Common myeloid progenitor, CD34-positive (primary cell): ENCODE results near the gene PRRT2.
"Not testable (repeated sequence)": the region's sequence is repeated elsewhere in the genome, so short reads cannot be mapped to it uniquely, and the experiment has no call there.

Experiments
- CTCF ChIA-PET: fragments of 350-600 bp; sonication (Branson Sonifier 250); formaldehyde crosslinking; loops from one replicate; lab custom pipeline; 2021; ENCODE audit warnings: antibody characterized with exemption; lab: Charles Lee
- POLR2A ChIA-PET: fragments of 350-600 bp; sonication (Branson Sonifier 250); formaldehyde crosslinking; loops from one replicate; lab custom pipeline; 2021; ENCODE audit warnings: antibody characterized with exemption; lab: Charles Lee
- DNase-seq, 3 donors: peaks; one replicate each; pipeline versions ENCODE4 v3.0.0 to v3.0.0-alpha.2; 2013
- H3K27ac ChIP-seq, 2 experiments: 1 replicate in 1 of 2; 2 replicates in 1 of 2; pipeline ENCODE4 v1.7.0; 2013; ENCODE audit warnings: inconsistent platforms in 2 of 2, low read length in 2 of 2, mild to moderate bottlenecking in 2 of 2, low read depth in 1 of 2, moderate library complexity in 1 of 2; ENCODE audit not compliant: severe bottlenecking in 2 of 2, insufficient read depth in 1 of 2, poor library complexity in 1 of 2
- H3K27me3 ChIP-seq, 5 experiments: replicated peaks in 2 of 5; 1 replicate in 3 of 5; 2 replicates in 2 of 5; pipeline versions ENCODE4 v1.6.1 to v1.7.0; 2013; ENCODE audit warnings: low read length in 4 of 5, mild to moderate bottlenecking in 2 of 5, moderate library complexity in 2 of 5, inconsistent platforms in 1 of 5; ENCODE audit not compliant: insufficient read depth in 5 of 5, control insufficient read depth in 4 of 5
- H3K36me3 ChIP-seq, 4 experiments: 1 replicate in 2 of 4; 2 replicates in 2 of 4; pipeline versions ENCODE4 v1.6.1 to v1.7.0; 2013; ENCODE audit warnings: low read length in 3 of 4, control low read depth in 1 of 4, mild to moderate bottlenecking in 1 of 4; ENCODE audit not compliant: control insufficient read depth in 4 of 4, insufficient read depth in 4 of 4
- H3K4me1 ChIP-seq, 4 experiments: 1 replicate in 3 of 4; 2 replicates in 1 of 4; pipeline versions ENCODE4 v1.6.1 to v1.7.1; 2013; ENCODE audit warnings: low read length in 3 of 4, mild to moderate bottlenecking in 3 of 4, control low read depth in 1 of 4, inconsistent platforms in 1 of 4, moderate library complexity in 1 of 4; ENCODE audit not compliant: control insufficient read depth in 4 of 4, insufficient read depth in 4 of 4; ENCODE audit errors: control extremely low read depth in 1 of 4
- H3K4me3 ChIP-seq, 7 experiments: 1 replicate in 4 of 7; 2 replicates in 3 of 7; pipeline versions ENCODE4 v1.5.1 to v1.7.0; 2013; ENCODE audit warnings: mild to moderate bottlenecking in 7 of 7, low read length in 6 of 7, moderate library complexity in 6 of 7, inconsistent platforms in 2 of 7, low read depth in 2 of 7, control low read depth in 1 of 7; ENCODE audit not compliant: insufficient read depth in 4 of 7, control insufficient read depth in 1 of 7; ENCODE audit errors: extremely low read depth in 1 of 7
- H3K9me3 ChIP-seq, 5 experiments: 1 replicate in 4 of 5; 2 replicates in 1 of 5; pipeline versions ENCODE4 v1.6.1 to v1.7.1; 2013; ENCODE audit warnings: low read length in 4 of 5, mild to moderate bottlenecking in 2 of 5, inconsistent platforms in 1 of 5, low read depth in 1 of 5, moderate library complexity in 1 of 5; ENCODE audit not compliant: control insufficient read depth in 4 of 5, insufficient read depth in 2 of 5; ENCODE audit errors: control extremely low read depth in 1 of 5
- WGBS: methylation state at CpG from one replicate; pipeline ENCODE4 v1.1.5; 2013; ENCODE audit not compliant: insufficient coverage; 5-methylcytosine and 5-hydroxymethylcytosine counted together

PRRT2 gene

DNA sequence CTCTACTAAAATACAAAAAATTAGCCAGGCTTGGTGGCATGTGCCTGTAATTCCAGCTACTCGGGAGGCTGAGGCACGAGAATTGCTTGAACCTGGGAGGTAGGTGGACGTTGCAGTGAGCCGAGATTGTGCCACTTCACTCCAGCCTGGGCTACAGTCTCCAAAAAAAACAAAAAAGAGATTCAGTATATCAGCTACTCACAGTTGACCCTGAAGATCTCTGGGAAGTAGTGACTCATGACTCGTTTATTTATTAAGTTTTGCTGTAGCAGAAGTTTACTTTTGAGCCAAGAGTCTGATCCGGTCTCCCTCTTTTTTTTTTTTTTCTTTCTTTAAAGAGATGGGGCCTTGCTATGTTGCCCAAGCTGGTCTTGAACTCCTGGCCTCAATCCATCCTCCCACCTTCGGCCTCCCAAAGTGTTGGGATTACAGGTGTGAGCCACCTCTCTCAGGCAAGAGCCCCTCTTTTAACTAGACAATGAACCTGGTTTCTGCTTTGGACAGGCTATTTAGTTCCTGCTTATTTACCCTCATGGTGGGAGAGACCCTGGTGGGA lies 12.7 kb downstream of the PRRT2 start:
- no peaks in the 10 kb centered on the region for H3K27me3 ChIP-seq
- peak in 2 of 3 donors; percentile 26 to 35 for DNase-seq
- ChIA-PET CTCF (interaction anchor here (1.0 kb wide), 1 partner anchor 9 kb away, joined by 3 read pairs; the partner anchor contains the start of gene PAGR1), POLR2A (interaction anchor here (0.6 kb wide), 1 partner anchor 76 kb away, joined by 4 read pairs; no protein-coding TSS in a partner anchor)
- peaks cover 13 to 55% (median 45%) of the 10 kb centered on the region in 4 experiments for H3K4me1 ChIP-seq
- no peak overlapping the region for H3K27ac ChIP-seq
- no peaks in the 10 kb centered on the region for H3K9me3 ChIP-seq
- H3K4me3 ChIP-seq: no peak overlapping the region
- H3K36me3 ChIP-seq: peaks cover 0 to 4% (median under 1%) of the 10 kb centered on the region in 4 experiments
- WGBS: 100% methylated on average over 1 of the region's 7 CpGs

GRCh38 chr16:29825145-29826044 lies 13.4 kb downstream of the PRRT2 start:
- H3K4me3 ChIP-seq: no peak overlapping the region
- H3K27me3 ChIP-seq: no peaks in the 10 kb centered on the region
- 47% methylated on average over 10 of the region's 10 CpGs for WGBS
- H3K4me1 ChIP-seq: peaks cover 9 to 48% (median 38%) of the 10 kb centered on the region in 4 experiments
- H3K9me3 ChIP-seq: no peaks in the 10 kb centered on the region
- H3K36me3 ChIP-seq: peaks cover 0 to 3% (median under 1%) of the 10 kb centered on the region in 4 experiments
- ChIA-PET CTCF (interaction anchor here (0.9 to 1.5 kb wide), 3 partner anchors 23 to 126 kb away, joined by 3 to 6 read pairs (median 3); no protein-coding TSS in a partner anchor), POLR2A (no interaction called here)
- peak in 2 of 3 donors; percentile 42 to 64 for DNase-seq
- H3K27ac ChIP-seq: no peak overlapping the region

DNA sequence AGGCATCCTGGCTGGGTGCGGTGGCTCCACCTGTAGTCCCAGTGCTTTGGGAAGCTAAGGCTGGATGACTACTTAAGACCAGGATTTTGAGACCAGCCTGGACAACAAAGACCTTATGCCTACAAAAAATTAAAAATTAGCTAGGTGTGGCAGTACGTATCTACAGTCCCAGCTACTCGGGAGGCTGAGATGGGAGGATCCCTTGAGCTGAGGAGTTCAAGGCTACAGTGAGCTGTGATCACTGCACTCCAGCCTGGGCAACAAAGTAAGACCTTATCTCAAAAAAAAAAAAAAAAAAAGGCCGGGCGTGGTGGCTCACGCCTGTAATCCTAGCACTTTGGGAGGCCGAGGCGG lies 14.3 kb downstream of the PRRT2 start:
- no peaks in the 10 kb centered on the region for H3K27me3 ChIP-seq
- H3K4me3 ChIP-seq: no peak overlapping the region
- no peaks in the 10 kb centered on the region for H3K9me3 ChIP-seq
- POLR2A ChIA-PET: no interaction called here
- peaks cover 9 to 39% (median 29%) of the 10 kb centered on the region in 4 experiments for H3K4me1 ChIP-seq
- no peak for DNase-seq
- CTCF ChIA-PET: interaction anchor here (0.9 to 1.5 kb wide), 4 partner anchors 22 to 206 kb away, joined by 3 to 6 read pairs (median 3); no protein-coding TSS in a partner anchor
- WGBS: 100% methylated on average over 1 of the region's 8 CpGs
- peaks cover 0 to 9% (median 2%) of the 10 kb centered on the region in 4 experiments for H3K36me3 ChIP-seq
- H3K27ac ChIP-seq: no peak overlapping the region

GRCh38 chr16:29830774-29831173 lies 18.8 kb downstream of the PRRT2 start:
- DNase-seq: no peak
- peaks cover 0 to under 1% (median under 1%) of the 10 kb centered on the region in 4 experiments for H3K4me1 ChIP-seq
- ChIA-PET CTCF (no interaction called here), POLR2A (no interaction called here)
- no peak overlapping the region for H3K4me3 ChIP-seq
- no peak overlapping the region for H3K27ac ChIP-seq
- H3K27me3 ChIP-seq: no peaks in the 10 kb centered on the region
- WGBS: 95% methylated on average over 9 of the region's 11 CpGs
- H3K36me3 ChIP-seq: peaks cover 4 to 38% (median 13%) of the 10 kb centered on the region in 4 experiments
- H3K9me3 ChIP-seq: no peaks in the 10 kb centered on the region

GRCh38 chr16:29831490-29831889 lies 19.5 kb downstream of the PRRT2 start:
- no peaks in the 10 kb centered on the region for H3K4me1 ChIP-seq
- H3K36me3 ChIP-seq: peaks cover 4 to 39% (median 13%) of the 10 kb centered on the region in 4 experiments
- no peak overlapping the region for H3K27ac ChIP-seq
- H3K4me3 ChIP-seq: no peak overlapping the region
- no peaks in the 10 kb centered on the region for H3K27me3 ChIP-seq
- 91% methylated on average over 1 of the region's 2 CpGs for WGBS
- ChIA-PET POLR2A (no interaction called here), CTCF (no interaction called here)
- DNase-seq: no peak
- no peaks in the 10 kb centered on the region for H3K9me3 ChIP-seq

GRCh38 chr16:29833219-29833618 lies 21.2 kb downstream of the PRRT2 start:
- H3K4me1 ChIP-seq, H3K9me3 ChIP-seq, H3K4me3 ChIP-seq, H3K27me3 ChIP-seq, H3K27ac ChIP-seq, POLR2A ChIA-PET, DNase-seq: not testable (repeated sequence)
- no CpG with 5 or more reads among the region's 4 CpGs for WGBS
- CTCF ChIA-PET: interaction anchor here (1.6 to 1.7 kb wide), 2 partner anchors 15 kb away, joined by 3 to 11 read pairs; no protein-coding TSS in a partner anchor
- peaks cover 4 to 54% (median 18%) of the 10 kb centered on the region in 4 experiments for H3K36me3 ChIP-seq
